Measurements from ENCODE around the gene ABHD6. TPM values are rescaled to one million over a fixed set of nuclear protein-coding genes. Genes with fewer than 3 reads are reported as not detected.

ABHD6 gene
- total RNA-seq, 1 experiment from 2014 or later: 12.7 TPM

- Histone ChIP-seq H3K9me2 (ENCODE audit: insufficient read depth) (no peaks in the 10 kb centered on the region), H3K27ac (ENCODE audit: low read depth, low read length) (no peak overlapping the region), H3K9ac (ENCODE audit: low read length) (no peak overlapping the region), H3K4me2 (ENCODE audit: low read length) (no peak overlapping the region), H2AFZ (ENCODE audit: low read depth, low read length, poor library complexity, severe bottlenecking) (no peak overlapping the region), H3K4me1 (ENCODE audit: control insufficient read depth in 1 of 2, insufficient read depth in 2 of 2, low read length in 2 of 2) (peaks cover 2 to 11% of the 10 kb centered on the region in 2 experiments; a peak in 3 of 4 replicates), H3K36me3 (ENCODE audit: control insufficient read depth in 1 of 2, insufficient read depth in 2 of 2, low read length in 2 of 2) (no peaks in the 10 kb centered on the region), H3K4me3 (replicated peaks in 1 of 2; ENCODE audit: low read depth in 1 of 2, low read length in 2 of 2) (no peak overlapping the region), H3K27me3 (ENCODE audit: insufficient read depth, low read length) (no peaks in the 10 kb centered on the region), H4K20me1 (ENCODE audit: insufficient read depth) (no peaks in the 10 kb centered on the region), H3K79me2 (ENCODE audit: insufficient read depth, low read length) (no peaks in the 10 kb centered on the region), H3K9me3 (ENCODE audit: control insufficient read depth in 1 of 2, insufficient read depth in 1 of 2, low read depth in 1 of 2, low read length in 2 of 2) (no peaks in the 10 kb centered on the region)
- intact Hi-C loops (cut with micrococcal nuclease): no loop called here
- no TSS peak for BruUV-seq (replicated peaks)
- ChIA-PET RAD21 (ENCODE audit: low non-redundant PET in 1 of 2, low total read pairs in 2 of 2, uncharacterized antibody in 2 of 2, unreplicated experiment in 2 of 2) (no interaction called here), CTCF (interaction anchor here (1.4 to 6.2 kb wide), 3 partner anchors 27 to 117 kb away, joined by 3 to 116 read pairs (median 69); partner anchors contain the start of genes HTD2 and RPP14), POLR2A (no interaction called here)
- ATAC-seq: no peak
- no peak for TF ChIP-seq POLR2AphosphoS5 (IDR thresholded peaks at IDR 0.05; ENCODE audit: low read depth, low read length)
- TF ChIP-seq RAD21 (IDR thresholded peaks at IDR 0.05; ENCODE audit: low read depth): no peak
- no peak for TF ChIP-seq JUND (IDR thresholded peaks at IDR 0.05)
- no peak for TF ChIP-seq YY1 (IDR thresholded peaks at IDR 0.05; ENCODE audit: extremely low read depth, insufficient replicate concordance, low read depth, low read length)
- DNase-seq (ENCODE audit: low read depth, low spot score): no peak
Measured at GRCh38 chr3:58189691-58190090, 47.9 kb upstream of the ABHD6 start.

- no peaks in the 10 kb centered on the region for H3K27me3 ChIP-seq (ENCODE audit: insufficient read depth, low read length)
- no peak overlapping the region for H2AFZ ChIP-seq (ENCODE audit: low read depth, low read length, poor library complexity, severe bottlenecking)
- H3K36me3 ChIP-seq (ENCODE audit: control insufficient read depth in 1 of 2, insufficient read depth in 2 of 2, low read length in 2 of 2): no peaks in the 10 kb centered on the region
- TF ChIP-seq EZH2 (IDR thresholded peaks at IDR 0.05) (no peak), SIN3A (IDR thresholded peaks at IDR 0.05; ENCODE audit: low read depth) (no peak), ZNF274 (IDR thresholded peaks at IDR 0.05; ENCODE audit: low read depth, low read length) (no peak), SP1 (IDR thresholded peaks at IDR 0.05; ENCODE audit: low read depth) (no peak), TCF7L2 (IDR thresholded peaks at IDR 0.05; ENCODE audit: borderline replicate concordance, extremely low read depth, insufficient read depth, insufficient read length) (no peak), ELF1 (IDR thresholded peaks at IDR 0.05; ENCODE audit: borderline replicate concordance, low read depth) (no peak)
- POLR2A ChIA-PET: interaction anchor here (0.7 kb wide), 1 partner anchor 33 kb away, joined by 4 read pairs; no protein-coding TSS in a partner anchor
- ATAC-seq: no peak
- no peaks in the 10 kb centered on the region for H3K9me3 ChIP-seq (ENCODE audit: control insufficient read depth in 1 of 2, insufficient read depth in 1 of 2, low read depth in 1 of 2, low read length in 2 of 2)
- RAD21 ChIA-PET (ENCODE audit: low non-redundant PET in 1 of 2, low total read pairs in 2 of 2, uncharacterized antibody in 2 of 2, unreplicated experiment in 2 of 2): no interaction called here
- no peak for DNase-seq (ENCODE audit: low read depth, low spot score)
- no peak overlapping the region for H3K9ac ChIP-seq (ENCODE audit: low read length)
- no peak overlapping the region for H3K4me3 ChIP-seq (replicated peaks in 1 of 2; ENCODE audit: low read depth in 1 of 2, low read length in 2 of 2)
- no peaks in the 10 kb centered on the region for H4K20me1 ChIP-seq (ENCODE audit: insufficient read depth)
- peaks cover 2 to 11% of the 10 kb centered on the region in 2 experiments; a peak in 3 of 4 replicates for H3K4me1 ChIP-seq (ENCODE audit: control insufficient read depth in 1 of 2, insufficient read depth in 2 of 2, low read length in 2 of 2)
- CTCF ChIA-PET: interaction anchor here (1.2 to 6.2 kb wide), 4 partner anchors 27 to 116 kb away, joined by 3 to 116 read pairs (median 5); partner anchors contain the start of genes HTD2 and RPP14
- H3K9me2 ChIP-seq (ENCODE audit: insufficient read depth): no peaks in the 10 kb centered on the region
- intact Hi-C loops (cut with micrococcal nuclease): no loop called here
- H3K79me2 ChIP-seq (ENCODE audit: insufficient read depth, low read length): no peaks in the 10 kb centered on the region
- BruUV-seq (replicated peaks): no TSS peak
- no peak overlapping the region for H3K27ac ChIP-seq (ENCODE audit: low read depth, low read length)
- H3K4me2 ChIP-seq (ENCODE audit: low read length): no peak overlapping the region
Measured at GRCh38 chr3:58190291-58190690, 47.3 kb upstream of the ABHD6 start.
